OCI-LY7 (cell line): ENCODE measurements around the gene FGGY. TPM values are rescaled to one million over a fixed set of nuclear protein-coding genes. Genes with fewer than 3 reads are reported as not detected.

Experiments
- BruUV-seq: library from RNA; stranded (reverse); fragments of 400-500 nt; replicated peaks from 2 replicates; lab custom pipeline; 2021; lab: Mats Ljungman, UMichigan
- CTCF ChIA-PET: fragments of 300-600 bp; sonication (Branson Sonifier 250); formaldehyde crosslinking; loops from one replicate; lab custom pipeline; 2022; ENCODE audit warnings: antibody characterized with exemption; ENCODE audit not compliant: unreplicated experiment; lab: Charles Lee
- POLR2A ChIA-PET: fragments of 300-600 bp; sonication (Branson Sonifier 250); formaldehyde crosslinking; loops from one replicate; lab custom pipeline; 2022; ENCODE audit warnings: antibody characterized with exemption; lab: Charles Lee
- DNase-seq: peaks from one replicate; pipeline ENCODE4 v3.0.0-alpha.2; 2015; ENCODE audit warnings: low spot score
- H2AFZ ChIP-seq: fragments of 200-600 bp; sonication (generic), shearing (Covaris generic); 2 replicates; pipeline ENCODE4 v1.6.1; 2014; ENCODE audit warnings: mild to moderate bottlenecking, antibody characterized with exemption, low read length, moderate library complexity
- H3K27ac ChIP-seq: fragments of 200-600 bp; sonication (generic); 2 replicates; pipeline ENCODE4 v1.5.1; 2014; ENCODE audit warnings: mixed run types, low read depth, mild to moderate bottlenecking, moderate library complexity, low read length, inconsistent platforms; ENCODE audit not compliant: poor library complexity, severe bottlenecking
- H3K36me3 ChIP-seq: fragments of 200-600 bp; sonication (generic); 2 replicates; pipeline ENCODE4 v1.6.1; 2014; ENCODE audit warnings: mild to moderate bottlenecking, antibody characterized with exemption, low read length, moderate library complexity, mixed read lengths; ENCODE audit not compliant: insufficient read depth
- H3K4me1 ChIP-seq: fragments of 200-600 bp; sonication (generic); 2 replicates; pipeline ENCODE4 v1.5.1; 2014; ENCODE audit warnings: mild to moderate bottlenecking, low read length; ENCODE audit not compliant: insufficient read depth, poor library complexity, severe bottlenecking
- H3K4me2 ChIP-seq: fragments of 200-600 bp; sonication (generic); 2 replicates; pipeline ENCODE4 v1.6.1; 2014; ENCODE audit warnings: mild to moderate bottlenecking, low read length
- H3K4me3 ChIP-seq: fragments of 200-600 bp; sonication (generic); 2 replicates; pipeline ENCODE4 v1.5.1; 2014; ENCODE audit warnings: mild to moderate bottlenecking, low read depth, low read length; ENCODE audit not compliant: poor library complexity, severe bottlenecking
- H3K79me2 ChIP-seq: fragments of 200-600 bp; sonication (generic); 2 replicates; pipeline ENCODE4 v1.6.1; 2016; ENCODE audit warnings: low read depth, mild to moderate bottlenecking, low read length, moderate library complexity, mixed read lengths; ENCODE audit not compliant: insufficient read depth
- H3K9me2 ChIP-seq: fragments of 200-600 bp; sonication (generic); 2 replicates; pipeline ENCODE4 v1.6.1; 2016; ENCODE audit warnings: mild to moderate bottlenecking, low read length, mixed read lengths; ENCODE audit not compliant: insufficient read depth
- H3K9me3 ChIP-seq: fragments of 200-600 bp; sonication (generic); 2 replicates; pipeline ENCODE4 v1.6.1; 2014; ENCODE audit warnings: mild to moderate bottlenecking, mixed run types, low read length, mixed read lengths
- H4K20me1 ChIP-seq: fragments of 200-600 bp; sonication (generic); 2 replicates; pipeline ENCODE4 v1.6.1; 2014; ENCODE audit warnings: mild to moderate bottlenecking, antibody characterized with exemption, low read length, moderate library complexity, mixed read lengths; ENCODE audit not compliant: insufficient read depth
- EZH2phosphoT487 ChIP-seq: fragments of 200-600 bp; sonication (generic); IDR thresholded peaks from 2 replicates; pipeline ENCODE4 v1.6.1; 2018; ENCODE audit warnings: low read depth, borderline replicate concordance, mild to moderate bottlenecking, mixed run types, antibody characterized with exemption, low read length, moderate library complexity, mixed read lengths
- intact Hi-C: fragments of 100-400 bp; cut with micrococcal nuclease; formaldehyde crosslinking; loops from one replicate; pipeline ENCODE4 v1.10.0; 2022; ENCODE audit not compliant: unreplicated experiment
- total RNA-seq, 2 experiments: library from RNA; depleted of rRNA in 1 of 2; stranded (reverse); fragments of >200 nt in 1 of 2; shearing (Covaris generic) in 1 of 2; gene quantifications; 2 replicates each; pipeline ENCODE4 v1.2.3, GENCODE V29; 2014 to 2022
- TF ChIP-seq, protein P1 (sequence below): fragments of 200-600 bp; sonication (generic); conservative IDR thresholded peaks from 2 replicates; pipeline ENCODE4 v1.5.1; 2014; ENCODE audit warnings: mild to moderate bottlenecking, antibody characterized with exemption, low read length, moderate library complexity, mixed read lengths

Gene FGGY
- total RNA-seq, 2 experiments from 2014 or later, result 0.63 to 4.5 TPM

DNA sequence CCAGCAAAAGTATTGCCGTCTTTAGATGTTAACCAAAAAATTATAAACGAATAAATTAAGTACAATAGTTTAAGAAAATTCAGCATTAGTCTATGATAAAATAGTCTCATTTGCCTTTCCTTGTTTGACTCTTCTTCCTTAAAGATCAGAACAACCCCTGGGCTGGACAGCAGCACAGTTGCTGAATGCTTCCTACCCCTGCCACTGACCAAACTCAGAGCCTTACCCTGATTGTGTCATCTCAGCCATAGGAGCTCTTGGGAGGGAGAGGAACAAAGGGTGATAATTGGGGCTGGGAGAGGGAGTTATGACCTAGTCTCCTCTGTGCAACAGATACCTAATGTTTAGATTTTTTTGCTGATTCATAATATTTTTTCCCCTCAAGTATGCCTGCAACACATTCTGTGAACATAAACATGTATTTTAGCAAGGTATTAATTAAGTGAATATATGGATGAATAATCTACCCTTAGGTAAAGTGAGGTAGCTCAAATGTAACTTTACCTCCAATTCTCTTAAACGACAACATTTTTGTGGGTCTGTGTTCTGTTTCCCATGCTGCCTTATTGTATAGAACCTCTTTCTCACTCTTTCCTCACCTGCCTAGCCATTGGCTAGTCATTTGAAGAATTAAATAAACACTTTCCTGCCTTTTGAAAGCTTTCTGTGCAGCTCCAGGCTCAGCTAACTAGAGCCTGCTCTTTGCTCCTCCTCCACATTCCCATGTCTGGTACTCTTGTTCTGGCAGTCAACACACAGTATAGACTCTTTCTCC lies 46.1 kb downstream of the FGGY start:
- TF ChIP-seq, protein P1, sequence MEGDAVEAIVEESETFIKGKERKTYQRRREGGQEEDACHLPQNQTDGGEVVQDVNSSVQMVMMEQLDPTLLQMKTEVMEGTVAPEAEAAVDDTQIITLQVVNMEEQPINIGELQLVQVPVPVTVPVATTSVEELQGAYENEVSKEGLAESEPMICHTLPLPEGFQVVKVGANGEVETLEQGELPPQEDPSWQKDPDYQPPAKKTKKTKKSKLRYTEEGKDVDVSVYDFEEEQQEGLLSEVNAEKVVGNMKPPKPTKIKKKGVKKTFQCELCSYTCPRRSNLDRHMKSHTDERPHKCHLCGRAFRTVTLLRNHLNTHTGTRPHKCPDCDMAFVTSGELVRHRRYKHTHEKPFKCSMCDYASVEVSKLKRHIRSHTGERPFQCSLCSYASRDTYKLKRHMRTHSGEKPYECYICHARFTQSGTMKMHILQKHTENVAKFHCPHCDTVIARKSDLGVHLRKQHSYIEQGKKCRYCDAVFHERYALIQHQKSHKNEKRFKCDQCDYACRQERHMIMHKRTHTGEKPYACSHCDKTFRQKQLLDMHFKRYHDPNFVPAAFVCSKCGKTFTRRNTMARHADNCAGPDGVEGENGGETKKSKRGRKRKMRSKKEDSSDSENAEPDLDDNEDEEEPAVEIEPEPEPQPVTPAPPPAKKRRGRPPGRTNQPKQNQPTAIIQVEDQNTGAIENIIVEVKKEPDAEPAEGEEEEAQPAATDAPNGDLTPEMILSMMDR, result no peak
- TF ChIP-seq EZH2phosphoT487, result no peak
- ChIA-PET POLR2A (interaction anchor here (0.7 to 1.1 kb wide), 2 partner anchors 14 to 32 kb away, joined by 3 read pairs; no protein-coding TSS in a partner anchor), CTCF (no interaction called here)
- Histone ChIP-seq H3K79me2 (no peaks in the 10 kb centered on the region), H4K20me1 (no peaks in the 10 kb centered on the region), H3K4me2 (no peak overlapping the region), H3K36me3 (no peaks in the 10 kb centered on the region), H3K9me2 (no peaks in the 10 kb centered on the region), H3K9me3 (no peaks in the 10 kb centered on the region), H2AFZ (no peak overlapping the region), H3K4me3 (no peak overlapping the region), H3K4me1 (no peaks in the 10 kb centered on the region), H3K27ac (no peak overlapping the region)
- no peak for DNase-seq
- intact Hi-C loops, result no loop called here
- no TSS peak for BruUV-seq

DNA sequence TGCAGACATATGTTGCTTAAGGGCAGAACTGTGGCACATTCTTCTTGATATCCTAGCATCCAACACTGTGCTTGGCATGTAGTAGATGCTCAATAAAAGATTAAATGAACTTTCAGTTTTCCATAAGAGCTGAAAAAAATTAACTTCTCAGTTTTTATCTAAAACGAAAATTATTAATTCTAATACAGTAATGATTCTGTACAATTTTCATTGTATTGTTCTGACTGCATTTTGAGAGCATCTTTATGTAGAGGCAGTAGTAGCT lies 46.6 kb downstream of the FGGY start:
- BruUV-seq, result no TSS peak
- POLR2A ChIA-PET, result interaction anchor here (0.7 to 1.1 kb wide), 3 partner anchors 15 to 332 kb away, joined by 3 read pairs; no protein-coding TSS in a partner anchor
- TF ChIP-seq, protein P1, result no peak
- no peak for TF ChIP-seq EZH2phosphoT487

DNA sequence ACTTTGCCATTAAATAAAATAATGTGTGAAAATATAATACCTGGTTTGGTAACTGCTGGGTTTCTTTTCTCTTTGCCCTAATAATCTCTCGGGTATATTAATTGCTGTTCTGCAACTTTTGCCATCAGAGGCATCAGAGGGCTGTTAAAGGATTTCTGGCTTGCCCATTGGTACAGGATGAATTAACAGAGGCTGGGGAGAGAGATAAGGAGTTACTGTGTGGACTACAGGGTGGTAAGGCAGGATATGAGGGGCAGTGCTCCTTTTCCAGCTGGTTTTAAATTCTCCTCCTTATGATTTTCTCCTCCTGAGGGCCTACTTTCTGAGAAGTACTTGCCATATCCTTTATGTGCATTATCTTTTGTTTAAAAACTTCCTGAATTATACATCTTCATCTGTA lies 48.3 kb downstream of the FGGY start:
- Histone ChIP-seq H3K9me2 (no peaks in the 10 kb centered on the region), H3K27ac (no peak overlapping the region), H4K20me1 (no peaks in the 10 kb centered on the region), H3K36me3 (no peaks in the 10 kb centered on the region), H3K4me1 (no peaks in the 10 kb centered on the region), H3K4me2 (no peak overlapping the region), H3K79me2 (no peaks in the 10 kb centered on the region), H3K9me3 (no peaks in the 10 kb centered on the region), H3K4me3 (no peak overlapping the region), H2AFZ (no peak overlapping the region)
- CTCF ChIA-PET, result no interaction called here
- POLR2A ChIA-PET, result interaction anchor here (0.8 kb wide), 1 partner anchor 25 kb away, joined by 3 read pairs; no protein-coding TSS in a partner anchor
- no TSS peak for BruUV-seq
- intact Hi-C loops, result no loop called here
- TF ChIP-seq EZH2phosphoT487, result no peak
- TF ChIP-seq, protein P1, result no peak
- no peak for DNase-seq

More for the DNA sequence above, 46.6 kb downstream of the FGGY start:
- Histone ChIP-seq H3K27ac (no peak overlapping the region), H3K4me2 (no peak overlapping the region), H3K9me3 (no peaks in the 10 kb centered on the region), H2AFZ (no peak overlapping the region), H3K79me2 (no peaks in the 10 kb centered on the region), H3K36me3 (no peaks in the 10 kb centered on the region), H3K4me3 (no peak overlapping the region), H3K4me1 (no peaks in the 10 kb centered on the region), H3K9me2 (no peaks in the 10 kb centered on the region), H4K20me1 (no peaks in the 10 kb centered on the region)
- DNase-seq, result no peak
- CTCF ChIA-PET, result no interaction called here
- intact Hi-C loops, result no loop called here
